ENCODE measurements around the gene PYGL.
"Not testable (repeated sequence)": the region's sequence is repeated elsewhere in the genome, so short reads cannot be mapped to it uniquely, and the experiment has no call there.

The PYGL gene

DNA sequence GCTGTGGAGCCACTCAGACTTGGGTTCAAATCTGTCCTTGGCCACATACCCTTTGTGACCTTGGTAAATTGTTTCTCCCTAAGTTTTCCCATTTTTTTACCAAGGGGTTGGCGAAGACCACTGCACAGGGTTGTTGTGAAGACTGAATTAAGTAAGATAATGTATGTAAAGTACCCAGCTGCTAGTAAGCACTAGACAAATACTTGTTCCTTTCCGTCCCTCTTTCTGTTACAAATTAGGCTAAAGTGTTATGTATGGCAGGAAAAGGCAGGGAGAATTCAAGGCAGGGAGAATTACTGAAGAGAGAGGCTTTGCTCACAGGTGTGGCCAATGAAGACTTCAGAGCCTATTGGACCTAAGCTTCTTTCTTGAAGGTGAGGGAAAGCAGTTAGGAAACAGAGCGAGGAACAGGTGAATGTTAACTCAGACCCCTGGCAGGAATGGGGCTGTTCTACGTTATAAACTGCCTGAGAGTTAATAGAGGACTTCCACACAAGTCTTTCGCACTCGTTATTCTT lies 46.6 kb downstream of the PYGL start:
- Mint-ChIP-seq H3K4me1 (ENCODE audit: low read depth in 2 of 2) (no peaks in the 10 kb centered on the region), H3K9me3 (no peaks in the 10 kb centered on the region), H3K36me3 (ENCODE audit: insufficient read depth) (no peaks in the 10 kb centered on the region), H3K27ac (no peak overlapping the region), H3K4me3 (no peak overlapping the region), H3K27me3 (peaks cover 43 to 58% of the 10 kb centered on the region in 2 donors)
- ATAC-seq (replicated peaks) (no peak), DNase-seq (no peak)

DNA sequence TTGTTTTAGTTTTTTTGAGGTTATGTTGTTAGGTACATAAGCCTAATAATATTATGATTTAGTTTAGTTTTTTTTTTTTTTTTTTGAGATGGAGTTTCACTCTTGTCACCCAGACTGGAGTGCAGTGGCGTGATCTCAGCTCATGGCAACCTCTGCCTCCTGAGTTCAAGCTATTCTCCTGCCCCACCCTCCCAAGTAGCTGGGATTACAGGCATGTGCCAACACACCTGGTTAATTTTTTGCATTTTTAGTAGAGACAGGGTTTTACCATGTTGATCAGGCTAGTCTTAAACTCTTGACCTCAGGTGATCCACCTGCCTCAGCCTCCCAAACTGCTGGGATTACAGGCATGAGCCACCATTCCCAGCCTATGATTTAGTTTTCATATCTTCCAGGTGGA lies 47.3 kb downstream of the PYGL start:
- DNase-seq; H3K36me3 Mint-ChIP-seq (ENCODE audit: insufficient read depth); H3K4me1 Mint-ChIP-seq (ENCODE audit: low read depth in 2 of 2); H3K4me3 Mint-ChIP-seq; H3K27ac Mint-ChIP-seq; ATAC-seq (replicated peaks); H3K9me3 Mint-ChIP-seq: not testable (repeated sequence)
- peaks cover 47 to 58% of the 10 kb centered on the region in 2 donors for H3K27me3 Mint-ChIP-seq

DNA sequence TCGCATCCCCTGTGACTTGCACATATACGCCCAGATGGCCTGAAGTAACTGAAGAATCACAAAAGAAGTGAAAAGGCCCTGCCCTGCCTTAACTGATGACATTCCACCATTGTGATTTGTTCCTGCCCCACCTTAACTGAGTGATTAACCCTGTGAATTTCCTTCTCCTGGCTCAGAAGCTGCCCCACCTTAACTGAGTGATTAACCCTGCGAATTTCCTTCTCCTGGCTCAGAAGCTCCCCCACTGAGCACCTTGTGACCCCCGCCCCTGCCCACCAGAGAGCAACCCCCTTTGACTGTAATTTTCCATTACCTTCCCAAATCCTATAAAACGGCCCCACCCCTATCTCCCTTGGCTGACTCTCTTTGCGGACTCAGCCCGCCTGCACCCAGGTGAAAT lies 47.9 kb downstream of the PYGL start:
- not testable (repeated sequence) for H3K27ac Mint-ChIP-seq; DNase-seq; H3K9me3 Mint-ChIP-seq; H3K4me3 Mint-ChIP-seq; H3K36me3 Mint-ChIP-seq (ENCODE audit: insufficient read depth); ATAC-seq (replicated peaks); H3K4me1 Mint-ChIP-seq (ENCODE audit: low read depth in 2 of 2)
- H3K27me3 Mint-ChIP-seq: peaks cover 52 to 58% of the 10 kb centered on the region in 2 donors

DNA sequence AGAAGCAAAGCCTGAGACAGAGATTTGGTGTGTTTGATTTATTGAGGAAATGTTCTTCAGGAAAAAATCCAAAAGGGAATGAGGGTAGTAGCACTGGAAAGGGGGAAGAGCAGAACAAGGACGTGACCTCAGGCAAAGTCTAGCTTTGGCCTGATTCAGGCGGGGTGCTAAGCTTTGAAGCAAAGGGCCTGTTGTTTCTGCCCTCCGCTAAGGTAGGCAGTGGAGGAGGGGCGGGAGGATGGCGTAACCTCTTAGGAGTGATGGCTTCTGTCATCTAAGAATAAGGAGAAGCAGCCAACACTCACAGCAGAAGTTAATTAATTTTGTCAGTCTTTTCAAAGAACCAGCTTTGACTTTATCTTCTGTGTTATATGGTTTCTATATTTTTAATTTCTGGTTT lies 52.0 kb downstream of the PYGL start:
- no peak for DNase-seq
- H3K27ac Mint-ChIP-seq: no peak overlapping the region
- ATAC-seq (replicated peaks): no peak
- H3K4me1 Mint-ChIP-seq (ENCODE audit: low read depth in 2 of 2): no peaks in the 10 kb centered on the region
- no peak overlapping the region for H3K4me3 Mint-ChIP-seq
- no peaks in the 10 kb centered on the region for H3K36me3 Mint-ChIP-seq (ENCODE audit: insufficient read depth)
- no peaks in the 10 kb centered on the region for H3K9me3 Mint-ChIP-seq
- peaks cover 35 to 39% of the 10 kb centered on the region in 2 donors for H3K27me3 Mint-ChIP-seq

DNA sequence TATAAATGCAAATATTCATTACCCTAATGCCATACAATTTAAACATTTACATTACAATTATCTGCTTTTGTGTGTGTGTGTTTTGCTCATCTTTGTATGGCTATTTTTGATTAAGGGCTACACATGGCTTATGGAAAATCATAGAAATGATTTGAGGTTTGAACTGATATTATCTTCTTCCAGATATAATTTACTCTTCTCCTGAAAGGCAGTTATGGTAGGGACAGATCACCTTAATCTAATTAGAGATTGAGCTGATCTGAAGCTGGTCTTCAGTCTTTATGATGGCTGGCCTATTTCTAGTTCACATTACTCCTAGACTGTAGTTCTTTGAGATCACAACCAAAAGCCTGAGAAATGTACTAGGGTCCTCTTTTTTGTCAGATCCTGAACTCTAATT lies 56.8 kb downstream of the PYGL start:
- Mint-ChIP-seq H3K27ac (no peak overlapping the region), H3K4me1 (ENCODE audit: low read depth in 2 of 2) (no peaks in the 10 kb centered on the region), H3K27me3 (peaks cover 45 to 46% of the 10 kb centered on the region in 2 donors), H3K36me3 (ENCODE audit: insufficient read depth) (no peaks in the 10 kb centered on the region), H3K4me3 (no peak overlapping the region), H3K9me3 (no peaks in the 10 kb centered on the region)
- ATAC-seq (replicated peaks) (no peak), DNase-seq (no peak)

DNA sequence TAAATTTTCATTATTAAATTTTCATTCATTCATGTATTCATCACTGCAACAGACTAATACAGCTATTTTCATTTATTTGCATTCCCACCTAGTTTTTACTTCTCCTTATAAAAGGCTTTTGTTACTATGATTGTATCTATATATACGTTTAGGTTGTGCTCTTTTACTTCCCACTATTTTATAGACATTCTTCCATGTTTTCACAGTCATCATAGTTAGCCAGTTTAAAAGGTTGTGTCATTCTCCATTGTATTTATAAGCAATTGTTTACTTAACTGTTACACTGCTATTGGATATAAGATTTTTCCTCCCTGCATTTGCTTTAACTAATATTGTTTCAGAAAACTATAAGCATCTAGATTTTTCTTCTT lies 60.5 kb downstream of the PYGL start:
- ATAC-seq (replicated peaks) (no peak), DNase-seq (no peak)
- H3K27me3 Mint-ChIP-seq: peaks cover 56 to 77% of the 10 kb centered on the region in 2 donors
- H3K36me3 Mint-ChIP-seq (ENCODE audit: insufficient read depth): no peaks in the 10 kb centered on the region
- H3K27ac Mint-ChIP-seq: no peak overlapping the region
- no peak overlapping the region for H3K4me3 Mint-ChIP-seq
- H3K4me1 Mint-ChIP-seq (ENCODE audit: low read depth in 2 of 2): no peaks in the 10 kb centered on the region
- no peaks in the 10 kb centered on the region for H3K9me3 Mint-ChIP-seq

DNA sequence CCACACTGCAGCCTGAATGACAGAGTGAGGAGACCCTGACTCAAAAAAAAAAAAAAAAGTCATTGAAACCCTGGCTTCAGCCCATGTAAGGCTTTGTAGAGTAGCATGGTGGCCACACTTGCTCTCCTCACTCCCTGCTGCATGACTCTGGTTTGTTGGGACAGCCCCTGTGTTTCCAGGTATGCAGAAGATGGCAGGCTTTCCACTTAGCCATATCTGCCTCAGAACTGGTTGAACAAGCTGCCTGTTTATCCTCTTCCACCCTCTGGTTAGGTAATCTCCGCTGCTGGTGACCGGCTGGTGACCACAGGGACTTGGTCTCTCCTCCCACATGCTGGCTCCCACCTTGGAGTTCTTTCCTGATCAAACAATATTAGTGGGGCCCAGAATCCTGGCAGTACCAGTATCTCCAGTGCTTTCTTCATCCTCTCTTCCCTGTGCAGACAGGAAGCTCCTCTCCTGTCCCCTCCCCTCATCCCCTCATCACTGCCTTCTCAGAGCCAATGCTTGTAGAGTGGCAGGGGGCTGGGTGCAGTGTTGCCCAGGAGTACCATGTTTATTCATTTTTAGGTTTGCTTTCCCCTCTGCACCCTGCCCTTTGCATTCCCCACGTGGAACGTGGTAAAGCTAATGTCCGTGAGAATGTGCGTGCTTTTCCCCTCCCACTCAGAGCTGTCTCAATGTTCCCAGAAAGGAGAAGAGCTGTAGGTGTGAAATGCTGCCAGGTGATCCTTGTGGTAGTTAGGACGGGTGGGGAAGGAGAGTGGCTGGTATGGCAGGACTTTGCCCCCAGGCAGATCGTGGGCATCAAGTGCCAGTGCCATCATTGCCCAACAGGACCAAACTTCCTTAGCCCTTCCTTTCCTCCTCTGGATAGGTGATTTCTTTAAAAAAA lies 61.1 kb downstream of the PYGL start:
- H3K4me1 Mint-ChIP-seq (ENCODE audit: low read depth in 2 of 2): no peaks in the 10 kb centered on the region
- H3K27ac Mint-ChIP-seq: no peak overlapping the region
- peaks cover 52 to 76% of the 10 kb centered on the region in 2 donors for H3K27me3 Mint-ChIP-seq
- no peaks in the 10 kb centered on the region for H3K36me3 Mint-ChIP-seq (ENCODE audit: insufficient read depth)
- DNase-seq: no peak
- no peak for ATAC-seq (replicated peaks)
- no peak overlapping the region for H3K4me3 Mint-ChIP-seq
- no peaks in the 10 kb centered on the region for H3K9me3 Mint-ChIP-seq

DNA sequence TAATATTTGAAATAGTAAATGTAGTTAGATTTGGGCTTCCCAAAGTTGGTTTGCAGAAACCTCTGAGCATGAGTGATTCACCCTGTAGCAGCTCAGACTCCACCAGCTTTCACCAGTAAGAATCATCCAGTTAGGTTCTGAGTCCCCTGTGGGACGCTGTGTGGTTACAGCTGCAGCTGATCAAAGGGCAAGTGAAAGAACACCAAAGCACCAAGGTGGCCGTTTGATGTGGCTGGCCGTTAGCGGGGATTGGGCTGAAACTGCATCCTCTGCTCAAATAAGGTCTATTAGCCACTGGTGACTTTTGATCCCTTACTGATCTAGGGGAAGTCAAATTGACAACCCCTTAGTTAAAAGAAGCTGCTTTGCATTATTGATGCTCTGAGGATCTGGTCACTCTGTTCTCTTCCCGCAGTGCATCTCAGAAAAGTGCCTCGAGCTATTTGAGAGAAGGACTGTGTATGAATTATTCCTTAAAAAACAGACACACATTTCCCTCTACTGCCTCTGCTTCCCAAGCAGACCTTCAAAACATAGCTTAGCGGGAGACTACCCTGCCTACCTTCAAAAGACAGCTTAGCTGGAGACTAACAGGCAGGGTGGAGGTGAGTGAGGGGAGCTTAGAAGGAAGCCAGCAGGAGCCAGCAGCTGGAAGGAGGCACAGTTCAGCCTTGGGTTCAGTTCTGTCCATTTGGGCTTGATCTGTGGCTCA lies 68.8 kb downstream of the PYGL start:
- peak; percentile 26 to 45 (median 27) for DNase-seq
- Mint-ChIP-seq H3K9me3 (no peaks in the 10 kb centered on the region), H3K4me1 (ENCODE audit: low read depth in 2 of 2) (peaks cover 19 to 24% of the 10 kb centered on the region in 2 donors), H3K27me3 (peaks cover 48 to 58% of the 10 kb centered on the region in 2 donors), H3K36me3 (ENCODE audit: insufficient read depth) (peaks cover 3% of the 10 kb centered on the region), H3K4me3 (peak overlapping the region; percentile 4 to 50), H3K27ac (peak overlapping the region in 1 of 2 donors; percentile 44)
- ATAC-seq (replicated peaks): peak; percentile 94

DNA sequence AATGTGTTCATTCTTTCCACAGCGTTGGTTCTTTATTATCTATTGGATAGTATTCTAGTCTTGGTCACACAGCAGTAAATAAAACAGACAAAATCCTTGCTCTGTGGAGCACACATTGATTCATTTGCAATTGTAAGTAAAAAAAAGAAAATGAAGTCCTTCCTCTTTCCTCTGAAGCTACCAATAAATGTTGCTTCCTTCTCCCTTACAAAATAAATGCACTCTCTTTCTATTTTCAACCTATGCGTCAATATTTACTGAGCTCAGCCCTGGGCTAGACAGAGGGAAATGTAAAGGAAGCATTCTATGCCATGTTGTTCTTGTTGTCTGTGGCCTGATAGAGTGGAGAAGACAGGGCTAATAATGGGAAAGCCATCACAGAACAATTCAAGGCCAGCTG lies 69.5 kb downstream of the PYGL start:
- H3K4me1 Mint-ChIP-seq (ENCODE audit: low read depth in 2 of 2): peaks cover 19 to 24% of the 10 kb centered on the region in 2 donors
- H3K27me3 Mint-ChIP-seq: peaks cover 48 to 59% of the 10 kb centered on the region in 2 donors
- peak overlapping the region; percentile 4 to 50 for H3K4me3 Mint-ChIP-seq
- ATAC-seq (replicated peaks) (no peak), DNase-seq (no peak)
- H3K27ac Mint-ChIP-seq: peak overlapping the region in 1 of 2 donors; percentile 44
- peaks cover 3% of the 10 kb centered on the region for H3K36me3 Mint-ChIP-seq (ENCODE audit: insufficient read depth)
- H3K9me3 Mint-ChIP-seq: no peaks in the 10 kb centered on the region

DNA sequence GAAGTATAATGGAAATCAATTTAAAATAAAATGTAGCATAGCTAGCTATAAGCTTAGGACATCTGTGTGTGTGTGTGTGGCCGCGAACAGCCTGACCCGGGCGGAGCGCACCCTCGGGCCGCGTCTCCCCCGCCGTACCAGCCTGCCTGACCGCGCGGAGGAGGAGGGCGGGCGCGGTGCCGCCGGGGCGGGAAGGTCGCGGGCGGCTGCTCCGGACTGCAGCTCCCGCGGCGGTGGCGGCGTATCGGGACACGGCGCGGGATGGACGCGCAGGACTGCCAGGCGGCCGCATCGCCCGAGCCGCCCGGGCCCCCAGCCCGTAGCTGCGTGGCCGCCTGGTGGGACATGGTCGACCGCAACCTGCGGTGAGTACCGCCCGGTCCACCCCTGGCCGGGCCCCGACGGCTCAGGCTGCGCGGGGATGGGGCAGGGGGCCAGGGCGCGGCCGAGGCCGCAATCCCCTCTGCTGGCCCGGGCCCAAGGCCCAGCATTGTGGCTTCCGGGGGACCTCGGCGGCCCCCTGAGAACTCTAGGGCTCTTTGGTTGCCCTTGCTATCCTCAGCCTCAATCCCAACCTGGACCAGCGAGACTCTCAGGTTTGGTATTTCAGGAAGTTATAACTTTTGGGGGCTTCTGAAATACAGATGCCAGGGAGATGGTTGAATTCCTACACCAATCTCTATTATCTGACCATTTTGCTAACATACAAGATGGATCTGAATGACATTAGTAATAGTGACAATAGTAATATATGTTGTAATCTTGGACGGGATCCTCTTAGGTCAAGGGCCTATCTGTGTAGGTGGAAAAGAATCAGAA lies 72.2 kb downstream of the PYGL start, which contains the start of gene ABHD12B:
TSS of gene ABHD12B (plus strand) at position 140 of the 819 bp plus-strand sequence. CDS start at position 262, 122 bp downstream.
- peak within 1 kb of the TSS in 1 of 2 donors; percentile 44 for H3K4me3 Mint-ChIP-seq
- no peak for DNase-seq
- no peak for ATAC-seq (replicated peaks)
- H3K36me3 Mint-ChIP-seq (ENCODE audit: insufficient read depth): peaks cover 3% of the 10 kb centered on the region
- H3K9me3 Mint-ChIP-seq: no peaks in the 10 kb centered on the region
- H3K4me1 Mint-ChIP-seq (ENCODE audit: low read depth in 2 of 2): peaks cover 19 to 24% of the 10 kb centered on the region in 2 donors
- H3K27me3 Mint-ChIP-seq: peaks cover 68 to 70% of the 10 kb centered on the region in 2 donors
- no peak within 1 kb of the TSS for H3K27ac Mint-ChIP-seq

DNA sequence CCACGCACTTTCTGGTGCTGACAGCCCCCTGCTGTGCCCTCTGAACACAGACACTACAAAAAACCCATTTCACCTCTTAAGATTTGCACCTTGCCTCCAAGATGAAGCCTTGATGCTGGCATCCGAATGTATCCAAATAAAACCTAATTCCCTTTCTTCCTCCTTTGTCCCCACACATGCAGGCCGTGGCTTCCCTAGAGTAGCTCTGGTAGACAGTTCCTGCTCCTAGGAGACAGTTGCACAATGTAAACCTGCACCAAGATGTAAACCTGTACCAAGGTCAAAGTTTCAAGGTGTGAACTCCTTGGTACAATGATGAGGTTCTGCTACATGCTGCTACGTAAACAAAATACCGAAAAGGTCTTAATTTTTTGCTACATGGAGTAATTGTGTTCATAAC lies 73.1 kb downstream of the PYGL start:
- Mint-ChIP-seq H3K27me3 (peaks cover 74 to 77% of the 10 kb centered on the region in 2 donors), H3K4me3 (peak overlapping the region in 1 of 2 donors; percentile 44), H3K27ac (no peak overlapping the region), H3K9me3 (no peaks in the 10 kb centered on the region), H3K4me1 (ENCODE audit: low read depth in 2 of 2) (peaks cover 19 to 24% of the 10 kb centered on the region in 2 donors), H3K36me3 (ENCODE audit: insufficient read depth) (peaks cover 3% of the 10 kb centered on the region)
- DNase-seq: no peak
- ATAC-seq (replicated peaks): no peak

DNA sequence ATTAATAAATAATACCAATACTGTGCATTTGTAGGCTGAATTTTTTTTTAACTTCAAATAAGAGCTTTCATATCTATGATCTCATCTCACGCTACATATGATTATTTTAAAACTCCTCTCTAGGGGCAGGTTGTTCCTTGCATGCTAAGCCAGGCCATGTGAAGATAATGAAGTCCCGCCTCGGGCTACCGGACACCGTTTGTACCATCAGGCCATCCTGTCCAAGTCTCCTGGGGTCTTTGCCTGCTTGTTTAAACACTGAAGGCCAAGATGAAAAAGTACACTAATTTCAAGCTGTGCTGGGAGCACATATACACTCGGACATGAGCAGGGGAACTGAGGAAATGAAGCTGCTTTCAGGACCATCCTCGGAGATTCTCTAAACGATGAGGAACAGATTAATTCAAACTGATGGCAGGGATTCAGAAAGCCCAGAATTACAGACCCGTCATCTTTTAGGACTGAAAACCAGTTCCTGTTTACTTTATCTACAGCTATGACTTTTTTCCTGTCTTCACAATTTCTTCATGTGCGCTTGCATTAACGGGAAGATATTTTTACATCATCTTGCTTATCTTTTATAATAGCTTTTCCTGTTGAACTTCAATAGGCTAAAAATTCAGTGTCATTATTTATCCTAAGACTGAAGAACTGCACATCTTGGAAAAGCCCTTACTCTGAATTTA lies 78.7 kb downstream of the PYGL start:
- Mint-ChIP-seq H3K4me3 (no peak overlapping the region), H3K4me1 (ENCODE audit: low read depth in 2 of 2) (peaks cover under 1 to 2% of the 10 kb centered on the region in 2 donors), H3K27me3 (peaks cover 51 to 60% of the 10 kb centered on the region in 2 donors), H3K36me3 (ENCODE audit: insufficient read depth) (peaks cover under 1% of the 10 kb centered on the region), H3K27ac (no peak overlapping the region), H3K9me3 (no peaks in the 10 kb centered on the region)
- DNase-seq (no peak), ATAC-seq (replicated peaks) (no peak)
